CD4-positive, CD25-positive, alpha-beta regulatory T cell (primary cell): ENCODE measurements around the gene ABCC4. TPM values are rescaled to one million over a fixed set of nuclear protein-coding genes. Genes with fewer than 3 reads are reported as not detected.
A peak's percentile ranks its signal among the peaks of the same experiment; 100 is the strongest.

Source experiments
- ATAC-seq, 2 donors: fragments of 150-1000 bp; cut with Tn5 transposase; one replicate each; pipeline ENCODE4 v1.10.0; 2021; ENCODE audit warnings: low read depth in 2 of 2, moderate number of reproducible peaks in 2 of 2, moderate library complexity in 1 of 2
- DNase-seq, 3 donors: peaks; one replicate each; pipeline versions ENCODE4 v3.0.0 to v3.0.0-alpha.2; 2012 to 2022; ENCODE audit warnings: mixed read lengths in 1 of 3
- H3K27ac ChIP-seq: one replicate; pipeline ENCODE4 v1.7.0; 2013; ENCODE audit warnings: mild to moderate bottlenecking, low read length; ENCODE audit not compliant: insufficient read depth, poor library complexity, severe bottlenecking
- H3K27me3 ChIP-seq: one replicate; pipeline ENCODE4 v1.7.0; 2013; ENCODE audit warnings: low read length; ENCODE audit not compliant: control insufficient read depth, insufficient read depth
- H3K36me3 ChIP-seq: one replicate; pipeline ENCODE4 v1.7.0; 2013; ENCODE audit warnings: mild to moderate bottlenecking, low read length, moderate library complexity; ENCODE audit not compliant: control insufficient read depth, insufficient read depth
- H3K4me1 ChIP-seq: 2 replicates; pipeline ENCODE4 v1.7.0; 2013; ENCODE audit warnings: mild to moderate bottlenecking, low read length; ENCODE audit not compliant: insufficient read depth, control insufficient read depth, poor library complexity, severe bottlenecking
- H3K4me3 ChIP-seq: one replicate; pipeline ENCODE4 v1.7.0; 2013; ENCODE audit warnings: low read depth, mild to moderate bottlenecking, low read length, moderate library complexity
- H3K9me3 ChIP-seq, 2 experiments: 1 replicate in 1 of 2; 2 replicates in 1 of 2; pipeline ENCODE4 v1.7.0; 2013; ENCODE audit warnings: low read length in 2 of 2, mild to moderate bottlenecking in 1 of 2, moderate library complexity in 1 of 2; ENCODE audit not compliant: control insufficient read depth in 2 of 2
- H3K27ac Mint-ChIP-seq, 3 donors: one replicate each; pipeline ENCODE4 v1.8.0; 2020 to 2022; ENCODE audit warnings: mild to moderate bottlenecking in 3 of 3, mixed read lengths in 3 of 3, moderate library complexity in 2 of 3
- H3K27me3 Mint-ChIP-seq: one replicate; pipeline ENCODE4 v1.8.0; 2022; ENCODE audit warnings: mild to moderate bottlenecking, mixed read lengths
- H3K36me3 Mint-ChIP-seq: one replicate; pipeline ENCODE4 v1.8.0; 2020; ENCODE audit warnings: mixed read lengths
- H3K4me1 Mint-ChIP-seq, 4 donors: one replicate each; pipeline ENCODE4 v1.8.0; 2020 to 2022; ENCODE audit warnings: mixed read lengths in 4 of 4, mild to moderate bottlenecking in 1 of 4
- H3K4me3 Mint-ChIP-seq, 4 donors: one replicate each; pipeline ENCODE4 v1.8.0; 2020 to 2022; ENCODE audit warnings: mild to moderate bottlenecking in 4 of 4, mixed read lengths in 4 of 4, moderate library complexity in 3 of 4
- H3K9me3 Mint-ChIP-seq, 7 donors: one replicate each; pipeline ENCODE4 v1.8.0; 2020 to 2022; ENCODE audit warnings: mixed read lengths in 7 of 7, mild to moderate bottlenecking in 3 of 7, moderate library complexity in 2 of 7
- polyA plus RNA-seq, 4 donors: library from polyadenylated mRNA; unstranded; fragments of 300-500 nt; fragmentation: Illumina TruSeq; gene quantifications; one replicate each; pipeline ENCODE4 v1.2.3, GENCODE V29; 2021
- total RNA-seq: library from RNA; stranded (reverse); gene quantifications from one replicate; pipeline ENCODE4 v1.2.3, GENCODE V29; 2022

ABCC4 gene
- total and polyA plus RNA-seq, 5 donors from 2014 or later: 3.9 to 13.2 (median 6.8) TPM

- no peak for DNase-seq
- H3K27me3 Mint-ChIP-seq: no peaks in the 10 kb centered on the region
- H3K27me3 ChIP-seq: no peaks in the 10 kb centered on the region
- no peaks in the 10 kb centered on the region for H3K9me3 Mint-ChIP-seq
- no peak for ATAC-seq
- no peaks in the 10 kb centered on the region for H3K36me3 ChIP-seq
- no peak overlapping the region for H3K27ac Mint-ChIP-seq
- H3K4me3 Mint-ChIP-seq: no peak overlapping the region
- peaks cover 35% of the 10 kb centered on the region for H3K36me3 Mint-ChIP-seq
- no peak overlapping the region for H3K27ac ChIP-seq
- H3K4me1 Mint-ChIP-seq: peaks cover 0 to 7% (median 3%) of the 10 kb centered on the region in 4 donors
- no peak overlapping the region for H3K4me3 ChIP-seq
- H3K9me3 ChIP-seq: no peaks in the 10 kb centered on the region
- no peaks in the 10 kb centered on the region for H3K4me1 ChIP-seq
Measured at GRCh38 chr13:95056266-95056665, 245.0 kb downstream of the ABCC4 start.

GRCh38 chr13:95050800-95051615 is 250.2 kb downstream of the ABCC4 start:
- ATAC-seq: no peak
- no peaks in the 10 kb centered on the region for H3K36me3 ChIP-seq

GRCh38 chr13:95049772-95050171 is 251.5 kb downstream of the ABCC4 start:
- peaks cover 2 to 20% (median 12%) of the 10 kb centered on the region in 4 donors for H3K4me1 Mint-ChIP-seq
- H3K4me3 Mint-ChIP-seq: no peak overlapping the region
- peak overlapping the region in 1 of 3 donors; percentile 52 for H3K27ac Mint-ChIP-seq
- Histone ChIP-seq H3K27ac (no peak overlapping the region), H3K4me1 (no peaks in the 10 kb centered on the region), H3K9me3 (no peaks in the 10 kb centered on the region), H3K36me3 (no peaks in the 10 kb centered on the region), H3K27me3 (no peaks in the 10 kb centered on the region), H3K4me3 (no peak overlapping the region)
- DNase-seq: no peak
- ATAC-seq: no peak
- H3K36me3 Mint-ChIP-seq: peaks cover 28% of the 10 kb centered on the region
- no peaks in the 10 kb centered on the region for H3K9me3 Mint-ChIP-seq
- no peaks in the 10 kb centered on the region for H3K27me3 Mint-ChIP-seq

More at GRCh38 chr13:95050800-95051615, 250.2 kb downstream of the ABCC4 start:
- H3K36me3 Mint-ChIP-seq: peaks cover 33% of the 10 kb centered on the region
- no peak overlapping the region for H3K4me3 Mint-ChIP-seq
- H3K27ac Mint-ChIP-seq: peak overlapping the region in 1 of 3 donors; percentile 67
- Histone ChIP-seq H3K27ac (no peak overlapping the region), H3K4me1 (no peaks in the 10 kb centered on the region), H3K4me3 (no peak overlapping the region), H3K9me3 (no peaks in the 10 kb centered on the region), H3K27me3 (no peaks in the 10 kb centered on the region)
- no peaks in the 10 kb centered on the region for H3K27me3 Mint-ChIP-seq
- DNase-seq: peak in 1 of 3 donors; percentile 19
- peaks cover 2 to 20% (median 12%) of the 10 kb centered on the region in 4 donors for H3K4me1 Mint-ChIP-seq
- no peaks in the 10 kb centered on the region for H3K9me3 Mint-ChIP-seq

DNA sequence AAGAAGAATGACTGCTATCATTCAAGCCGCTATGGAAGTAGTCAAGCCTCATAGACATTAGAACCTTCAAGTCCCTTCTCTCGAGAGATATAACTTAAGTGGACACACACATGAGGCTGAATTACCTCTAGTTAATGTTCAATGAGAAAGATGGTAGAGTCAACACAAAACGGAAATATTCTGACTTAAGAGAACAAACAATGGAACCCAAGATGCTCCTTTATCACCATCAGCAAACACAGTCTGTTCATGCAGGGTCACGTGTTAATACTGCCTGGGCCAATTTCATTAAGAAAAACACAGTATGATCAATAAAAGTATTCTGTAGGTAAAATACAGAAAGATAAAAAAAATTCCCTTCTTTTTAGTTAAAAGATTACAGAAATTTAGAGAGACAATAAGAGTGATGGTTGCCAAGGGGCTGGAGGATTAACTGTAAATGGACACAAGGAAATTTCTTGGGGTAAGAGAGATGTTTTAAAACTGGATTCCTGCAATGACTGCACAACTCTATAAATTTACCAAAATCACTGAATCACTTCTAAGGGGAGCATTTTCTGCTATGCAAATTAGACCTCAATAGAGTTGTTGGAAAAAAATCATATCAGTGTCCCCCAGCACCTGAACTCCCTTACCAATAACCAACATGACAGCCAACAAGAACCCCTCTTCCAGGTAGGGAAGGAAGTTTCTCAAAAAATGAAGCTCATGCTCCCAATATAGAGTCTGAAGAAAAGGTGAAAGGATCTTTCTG is 256.6 kb downstream of the ABCC4 start:
- no peaks in the 10 kb centered on the region for H3K27me3 Mint-ChIP-seq
- no peak overlapping the region for H3K27ac Mint-ChIP-seq
- no peaks in the 10 kb centered on the region for H3K4me1 ChIP-seq
- no peak overlapping the region for H3K27ac ChIP-seq
- no peaks in the 10 kb centered on the region for H3K27me3 ChIP-seq
- ATAC-seq (no peak), DNase-seq (no peak)
- no peak overlapping the region for H3K4me3 Mint-ChIP-seq
- H3K4me3 ChIP-seq: no peak overlapping the region
- H3K9me3 Mint-ChIP-seq: peaks cover 0 to 2% (median 0%) of the 10 kb centered on the region in 7 donors
- no peaks in the 10 kb centered on the region for H3K9me3 ChIP-seq
- H3K4me1 Mint-ChIP-seq: peaks cover 0 to 5% (median 2%) of the 10 kb centered on the region in 4 donors
- H3K36me3 Mint-ChIP-seq: peaks cover 44% of the 10 kb centered on the region
- H3K36me3 ChIP-seq: peaks cover 16% of the 10 kb centered on the region

DNA sequence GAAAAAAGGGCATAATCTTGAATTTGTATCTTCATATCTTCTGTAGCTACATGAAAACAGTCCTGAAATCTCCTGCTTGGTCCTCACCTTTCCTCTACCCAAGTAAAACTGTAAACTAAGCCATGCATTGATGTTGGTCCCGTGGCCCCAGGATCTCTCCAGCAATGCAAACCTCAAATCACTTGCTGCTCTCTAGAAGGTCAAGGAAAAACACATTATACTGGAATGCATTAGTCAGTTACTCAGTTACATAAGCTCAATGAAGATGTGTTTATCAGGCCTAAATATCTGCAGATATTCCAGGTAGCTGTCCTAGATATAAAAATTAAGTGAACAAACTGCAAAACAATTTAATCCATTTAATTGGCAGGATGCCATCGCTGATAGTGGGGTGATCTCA is 261.8 kb downstream of the ABCC4 start:
- H3K36me3 ChIP-seq: peaks cover 16% of the 10 kb centered on the region
- no peaks in the 10 kb centered on the region for H3K9me3 ChIP-seq
- H3K27me3 Mint-ChIP-seq: no peaks in the 10 kb centered on the region
- no peak overlapping the region for H3K4me3 ChIP-seq
- ATAC-seq: no peak
- H3K9me3 Mint-ChIP-seq: peaks cover 0 to 2% (median 0%) of the 10 kb centered on the region in 7 donors
- H3K36me3 Mint-ChIP-seq: peaks cover 53% of the 10 kb centered on the region
- H3K27ac Mint-ChIP-seq: no peak overlapping the region
- peaks cover under 1% of the 10 kb centered on the region for H3K4me1 ChIP-seq
- H3K4me3 Mint-ChIP-seq: no peak overlapping the region
- H3K4me1 Mint-ChIP-seq: peaks cover 6 to 12% (median 8%) of the 10 kb centered on the region in 4 donors
- DNase-seq: no peak
- H3K27me3 ChIP-seq: no peaks in the 10 kb centered on the region
- H3K27ac ChIP-seq: no peak overlapping the region

DNA sequence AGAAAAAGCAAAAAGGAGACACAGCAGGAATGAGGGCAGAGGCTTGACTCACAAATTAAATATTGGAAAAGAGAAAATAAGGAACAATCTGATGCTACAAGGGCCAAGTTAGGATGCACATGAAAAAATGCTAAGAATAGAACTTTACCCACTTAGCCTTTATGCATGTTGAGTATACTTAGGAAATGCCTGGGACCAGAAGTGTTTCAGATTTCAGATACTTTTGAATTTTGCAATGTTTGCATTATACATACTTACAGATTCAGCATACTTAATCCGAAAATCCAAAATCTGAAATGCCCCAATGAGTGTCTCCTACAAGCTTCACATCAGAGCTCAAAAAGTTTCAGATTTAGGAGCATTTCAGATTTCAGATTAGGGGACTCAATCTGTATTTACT is 262.3 kb downstream of the ABCC4 start:
- H3K9me3 ChIP-seq: no peaks in the 10 kb centered on the region
- peak overlapping the region in 1 of 3 donors; percentile 55 for H3K27ac Mint-ChIP-seq
- no peak overlapping the region for H3K27ac ChIP-seq
- DNase-seq: no peak
- peaks cover 0 to 2% (median 0%) of the 10 kb centered on the region in 7 donors for H3K9me3 Mint-ChIP-seq
- no peaks in the 10 kb centered on the region for H3K27me3 ChIP-seq
- no peaks in the 10 kb centered on the region for H3K27me3 Mint-ChIP-seq
- no peak overlapping the region for H3K4me3 ChIP-seq
- peaks cover 53% of the 10 kb centered on the region for H3K36me3 Mint-ChIP-seq
- no peak overlapping the region for H3K4me3 Mint-ChIP-seq
- no peak for ATAC-seq
- H3K4me1 Mint-ChIP-seq: peaks cover 8 to 16% (median 11%) of the 10 kb centered on the region in 4 donors
- H3K4me1 ChIP-seq: peaks cover 4% of the 10 kb centered on the region
- peaks cover 17% of the 10 kb centered on the region for H3K36me3 ChIP-seq

DNA sequence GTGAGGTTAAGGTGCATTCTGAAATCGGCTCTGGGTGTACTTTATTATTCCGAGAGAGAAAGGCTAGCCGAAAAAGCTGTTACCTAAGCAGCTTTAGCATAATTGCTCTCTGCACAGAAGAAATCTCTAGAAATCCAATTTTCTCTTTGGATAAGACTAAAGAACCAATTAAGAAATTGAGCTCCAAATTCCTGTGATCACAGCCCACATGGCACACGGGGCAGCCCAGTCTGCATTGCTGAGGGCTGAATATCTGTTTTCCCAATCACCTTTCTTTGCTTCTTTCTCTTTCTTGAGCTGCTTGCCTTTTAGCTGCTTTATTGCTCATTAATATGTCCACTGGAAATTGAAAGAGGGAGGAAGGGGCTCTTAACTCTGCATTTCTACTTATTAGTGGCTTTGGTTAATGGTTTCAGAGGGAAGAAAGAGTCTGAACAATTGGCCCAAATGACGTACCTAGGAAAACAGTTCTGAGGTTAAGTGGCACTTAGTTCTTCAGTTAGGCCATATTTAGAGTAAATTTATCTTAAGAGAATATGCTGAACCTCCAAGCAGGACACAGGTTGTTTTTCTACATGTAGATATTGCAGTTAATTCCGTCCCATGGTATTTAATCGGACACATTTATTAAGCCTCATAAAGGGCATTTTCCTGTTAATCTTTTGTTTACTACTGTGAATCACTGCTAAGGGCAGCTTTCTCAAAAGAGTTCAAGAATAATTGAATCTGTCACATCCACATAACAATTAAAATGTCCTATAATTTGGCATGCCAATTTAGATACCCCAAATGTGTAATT is 265.7 kb downstream of the ABCC4 start:
- H3K36me3 ChIP-seq: peaks cover 2% of the 10 kb centered on the region
- peaks cover 4% of the 10 kb centered on the region for H3K4me1 ChIP-seq
- no peak overlapping the region for H3K27ac Mint-ChIP-seq
- H3K9me3 ChIP-seq: no peaks in the 10 kb centered on the region
- H3K36me3 Mint-ChIP-seq: peaks cover 29% of the 10 kb centered on the region
- H3K27me3 Mint-ChIP-seq: no peaks in the 10 kb centered on the region
- peaks cover 8 to 22% (median 18%) of the 10 kb centered on the region in 4 donors for H3K4me1 Mint-ChIP-seq
- H3K4me3 ChIP-seq: no peak overlapping the region
- no peaks in the 10 kb centered on the region for H3K9me3 Mint-ChIP-seq
- ATAC-seq: no peak
- H3K4me3 Mint-ChIP-seq: no peak overlapping the region
- DNase-seq: no peak
- H3K27ac ChIP-seq: no peak overlapping the region
- H3K27me3 ChIP-seq: no peaks in the 10 kb centered on the region
